ENCODE measurements around the gene ZNF280D. TPM values are rescaled to one million over a fixed set of nuclear protein-coding genes. Genes with fewer than 3 reads are reported as not detected.

ZNF280D gene
- total RNA-seq, 2 experiments from 2014 or later, result 13.7 to 16.8 TPM

DNA sequence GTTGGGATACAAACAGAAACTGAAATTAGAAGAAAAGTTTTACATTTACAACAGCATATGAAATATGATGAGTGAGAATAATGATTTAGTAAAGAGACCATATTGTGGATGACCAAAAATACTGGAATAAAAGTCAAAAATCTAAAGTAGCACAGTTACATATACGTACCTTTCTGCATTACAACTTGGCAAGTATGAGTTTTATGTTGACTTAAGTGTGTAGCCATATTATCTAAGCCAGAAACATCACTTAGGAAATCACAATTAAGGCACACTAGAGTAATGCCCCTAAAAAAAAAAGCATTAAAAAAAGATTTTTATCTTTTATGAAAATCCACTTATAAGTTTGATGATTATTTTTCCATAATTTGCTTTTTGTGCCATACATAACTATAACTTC, 79.1 kb downstream of the ZNF280D start:
- Mint-ChIP-seq H3K27me3 (ENCODE audit: low read depth) (no peaks in the 10 kb centered on the region), H3K27ac (no peak overlapping the region), H3K36me3 (ENCODE audit: low read depth) (peaks cover 15% of the 10 kb centered on the region), H3K9me3 (no peaks in the 10 kb centered on the region), H3K4me3 (no peak overlapping the region), H3K4me1 (ENCODE audit: low read depth) (no peaks in the 10 kb centered on the region)
- CTCF ChIA-PET, result no interaction called here
- DNase-seq, result no peak
- intact Hi-C loops (cut with micrococcal nuclease), result no loop called here

DNA sequence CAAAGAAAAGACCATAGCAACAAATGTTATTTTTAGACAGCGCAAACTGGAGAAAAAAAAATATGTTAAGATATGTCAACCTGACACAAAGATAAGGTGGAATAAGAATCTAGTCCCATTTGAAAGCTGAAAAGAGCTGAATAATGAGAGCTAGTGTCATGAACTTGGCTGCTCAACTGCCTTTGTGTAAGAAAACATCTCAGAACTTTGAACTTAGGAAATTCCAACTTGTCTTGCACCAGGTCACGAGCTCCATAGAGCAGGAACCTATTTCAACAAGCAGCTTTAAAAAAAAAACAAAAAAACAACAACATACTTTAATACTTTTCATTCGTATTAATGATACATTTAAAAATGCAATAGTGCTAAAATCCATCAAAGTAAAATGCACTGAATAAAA, 79.5 kb downstream of the ZNF280D start:
- Mint-ChIP-seq H3K36me3 (ENCODE audit: low read depth) (peaks cover 15% of the 10 kb centered on the region), H3K27ac (no peak overlapping the region), H3K27me3 (ENCODE audit: low read depth) (no peaks in the 10 kb centered on the region), H3K4me3 (no peak overlapping the region), H3K4me1 (ENCODE audit: low read depth) (no peaks in the 10 kb centered on the region), H3K9me3 (no peaks in the 10 kb centered on the region)
- intact Hi-C loops (cut with micrococcal nuclease), result no loop called here
- CTCF ChIA-PET, result interaction anchor here (0.6 kb wide), 1 partner anchor 164 kb away, joined by 5 read pairs; no protein-coding TSS in a partner anchor
- no peak for DNase-seq

DNA sequence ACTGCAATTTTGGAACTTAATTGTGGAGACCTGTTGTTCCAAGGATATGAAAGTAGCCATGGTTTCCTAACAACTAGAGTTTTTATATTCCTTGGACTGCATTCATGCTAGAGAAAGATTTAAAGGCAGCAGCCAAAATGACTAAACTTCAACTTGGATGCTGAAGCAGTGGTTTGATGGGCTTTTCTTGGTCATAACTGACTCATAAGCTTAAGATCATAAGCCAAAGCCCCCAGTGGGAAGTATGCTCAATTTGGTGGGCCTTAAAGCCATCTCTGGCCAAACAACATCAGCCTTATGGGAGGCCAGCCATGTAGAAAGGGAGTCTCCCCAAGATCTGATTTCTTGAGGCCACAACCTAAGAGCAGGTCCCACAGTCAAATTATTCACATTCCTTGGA, 80.2 kb downstream of the ZNF280D start:
- Mint-ChIP-seq H3K4me1 (ENCODE audit: low read depth) (no peaks in the 10 kb centered on the region), H3K4me3 (no peak overlapping the region), H3K27me3 (ENCODE audit: low read depth) (no peaks in the 10 kb centered on the region), H3K36me3 (ENCODE audit: low read depth) (peaks cover 14% of the 10 kb centered on the region), H3K9me3 (no peaks in the 10 kb centered on the region), H3K27ac (no peak overlapping the region)
- intact Hi-C loops (cut with micrococcal nuclease), result no loop called here
- CTCF ChIA-PET, result interaction anchor here (0.6 kb wide), 1 partner anchor 163 kb away, joined by 5 read pairs; no protein-coding TSS in a partner anchor
- DNase-seq, result no peak

DNA sequence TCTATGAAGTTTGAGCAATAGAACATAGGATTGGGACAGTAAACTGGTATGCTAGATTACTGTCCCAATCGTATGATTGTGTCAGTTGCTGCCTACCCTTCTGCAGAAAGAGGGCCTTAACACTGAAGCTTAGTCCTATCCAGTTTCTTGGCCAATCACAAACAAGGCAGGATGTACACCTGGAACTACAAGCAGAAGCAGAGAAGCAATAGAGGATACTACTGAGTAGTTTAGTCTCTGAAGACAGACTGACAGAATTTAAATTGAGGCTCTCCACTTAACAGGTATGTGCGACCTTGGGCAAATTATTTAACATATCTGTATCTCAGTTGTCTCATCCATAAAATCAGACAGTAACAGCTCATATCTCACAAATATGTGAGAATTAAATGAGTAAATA, 85.0 kb downstream of the ZNF280D start:
- intact Hi-C loops (cut with micrococcal nuclease), result no loop called here
- H3K36me3 Mint-ChIP-seq (ENCODE audit: low read depth), result peaks cover 17% of the 10 kb centered on the region
- H3K27ac Mint-ChIP-seq, result no peak overlapping the region

DNA sequence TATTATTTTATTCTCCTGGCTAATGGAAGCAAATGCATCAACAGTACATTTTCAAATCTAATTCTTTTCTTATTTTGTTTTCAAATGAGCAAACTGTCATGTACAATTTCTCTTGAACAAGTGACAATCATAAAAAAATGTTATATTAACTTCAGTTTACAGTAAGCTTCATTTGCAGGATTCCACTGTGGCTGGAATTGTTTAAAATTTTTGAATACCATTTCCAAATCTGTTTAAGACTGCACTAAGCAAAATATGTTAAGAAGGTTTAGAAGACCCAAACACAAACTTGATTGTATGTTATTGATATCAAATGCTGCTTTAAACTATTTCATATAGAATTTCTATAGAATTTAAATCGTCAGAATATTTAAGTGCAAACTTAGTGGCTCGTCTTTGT, 92.8 kb downstream of the ZNF280D start:
- peaks cover 2% of the 10 kb centered on the region for H3K36me3 Mint-ChIP-seq (ENCODE audit: low read depth)
- intact Hi-C loops (cut with micrococcal nuclease), result no loop called here
- CTCF ChIA-PET, result no interaction called here
- no peak overlapping the region for H3K4me3 Mint-ChIP-seq
- no peaks in the 10 kb centered on the region for H3K27me3 Mint-ChIP-seq (ENCODE audit: low read depth)
- H3K27ac Mint-ChIP-seq, result no peak overlapping the region
- H3K4me1 Mint-ChIP-seq (ENCODE audit: low read depth), result no peaks in the 10 kb centered on the region
- no peaks in the 10 kb centered on the region for H3K9me3 Mint-ChIP-seq
- no peak for DNase-seq

More for the DNA sequence above, 85.0 kb downstream of the ZNF280D start:
- Mint-ChIP-seq H3K9me3 (no peaks in the 10 kb centered on the region), H3K4me1 (ENCODE audit: low read depth) (no peaks in the 10 kb centered on the region), H3K4me3 (no peak overlapping the region), H3K27me3 (ENCODE audit: low read depth) (no peaks in the 10 kb centered on the region)
- CTCF ChIA-PET, result no interaction called here
- DNase-seq, result no peak

DNA sequence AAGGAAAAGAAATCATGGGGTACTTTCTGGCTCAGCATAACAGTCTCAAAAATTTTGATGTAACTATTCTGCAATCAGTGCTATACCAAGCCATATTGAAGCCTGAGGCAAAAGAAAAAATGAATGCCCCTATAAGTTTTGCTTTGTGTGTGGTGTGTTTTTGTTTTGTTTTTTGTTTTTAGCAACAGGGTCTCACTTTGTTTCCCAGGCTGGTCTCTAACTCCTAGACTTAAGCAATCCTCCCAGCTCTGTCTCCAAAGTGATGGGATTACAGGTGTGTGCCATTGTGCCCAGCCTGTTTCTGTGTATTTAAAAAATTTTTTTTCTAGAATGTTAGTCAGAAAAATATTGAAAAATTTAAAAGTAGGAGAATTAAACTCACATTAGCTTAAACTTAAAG, 93.2 kb downstream of the ZNF280D start:
- Mint-ChIP-seq H3K27ac (no peak overlapping the region), H3K27me3 (ENCODE audit: low read depth) (no peaks in the 10 kb centered on the region), H3K9me3 (no peaks in the 10 kb centered on the region), H3K36me3 (ENCODE audit: low read depth) (peaks cover 2% of the 10 kb centered on the region), H3K4me3 (no peak overlapping the region), H3K4me1 (ENCODE audit: low read depth) (no peaks in the 10 kb centered on the region)
- intact Hi-C loops (cut with micrococcal nuclease), result no loop called here
- DNase-seq, result no peak
- CTCF ChIA-PET, result no interaction called here

DNA sequence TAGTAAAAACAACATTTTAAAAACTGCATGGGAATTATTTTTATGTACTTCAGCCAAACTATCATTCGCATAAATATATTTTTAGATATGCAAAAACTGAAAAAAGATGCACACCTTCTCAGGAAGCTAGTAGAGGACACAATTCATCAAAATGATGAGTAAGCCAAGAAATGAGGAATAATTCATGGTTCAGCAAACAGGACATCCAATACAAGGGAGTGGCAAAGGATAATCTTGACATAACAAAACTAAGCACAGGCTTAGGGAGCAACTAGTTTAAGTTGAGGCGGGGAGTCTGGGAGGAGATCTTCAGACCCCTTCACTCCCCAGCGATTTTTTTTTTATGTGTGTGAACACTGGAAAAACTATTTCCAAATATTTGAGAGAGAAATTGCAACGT, 93.7 kb downstream of the ZNF280D start:
- no peaks in the 10 kb centered on the region for H3K27me3 Mint-ChIP-seq (ENCODE audit: low read depth)

DNA sequence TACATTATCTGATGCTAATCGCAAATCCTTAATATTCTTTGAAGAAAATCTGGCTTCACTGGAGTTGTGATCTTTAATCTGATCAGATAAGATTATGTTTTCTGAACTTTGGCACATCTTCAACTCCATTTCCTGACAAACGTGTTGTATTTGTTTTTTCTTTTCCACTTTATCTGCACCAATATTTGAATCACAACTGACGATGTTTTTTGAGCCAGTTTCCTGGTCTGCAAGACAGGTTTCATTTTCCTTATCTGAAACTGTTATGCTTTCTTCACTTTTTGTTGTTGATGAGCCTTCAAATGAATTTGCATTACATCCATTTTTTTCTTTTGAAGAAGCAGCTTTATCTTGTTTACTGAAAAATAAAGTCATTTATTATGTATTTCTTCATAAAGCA, 101.5 kb downstream of the ZNF280D start:
- Mint-ChIP-seq H3K27me3 (ENCODE audit: low read depth) (no peaks in the 10 kb centered on the region), H3K9me3 (no peaks in the 10 kb centered on the region), H3K4me1 (ENCODE audit: low read depth) (peaks cover 3% of the 10 kb centered on the region), H3K4me3 (no peak overlapping the region), H3K36me3 (ENCODE audit: low read depth) (peaks cover 5% of the 10 kb centered on the region), H3K27ac (no peak overlapping the region)
- DNase-seq, result no peak
- intact Hi-C loops (cut with micrococcal nuclease), result no loop called here
- CTCF ChIA-PET, result no interaction called here

More for the DNA sequence above, 93.7 kb downstream of the ZNF280D start:
- CTCF ChIA-PET, result no interaction called here
- DNase-seq, result no peak
- H3K36me3 Mint-ChIP-seq (ENCODE audit: low read depth), result peaks cover 2% of the 10 kb centered on the region
- H3K9me3 Mint-ChIP-seq, result no peaks in the 10 kb centered on the region
- H3K4me3 Mint-ChIP-seq, result no peak overlapping the region
- intact Hi-C loops (cut with micrococcal nuclease), result no loop called here
- H3K4me1 Mint-ChIP-seq (ENCODE audit: low read depth), result no peaks in the 10 kb centered on the region
- no peak overlapping the region for H3K27ac Mint-ChIP-seq

DNA sequence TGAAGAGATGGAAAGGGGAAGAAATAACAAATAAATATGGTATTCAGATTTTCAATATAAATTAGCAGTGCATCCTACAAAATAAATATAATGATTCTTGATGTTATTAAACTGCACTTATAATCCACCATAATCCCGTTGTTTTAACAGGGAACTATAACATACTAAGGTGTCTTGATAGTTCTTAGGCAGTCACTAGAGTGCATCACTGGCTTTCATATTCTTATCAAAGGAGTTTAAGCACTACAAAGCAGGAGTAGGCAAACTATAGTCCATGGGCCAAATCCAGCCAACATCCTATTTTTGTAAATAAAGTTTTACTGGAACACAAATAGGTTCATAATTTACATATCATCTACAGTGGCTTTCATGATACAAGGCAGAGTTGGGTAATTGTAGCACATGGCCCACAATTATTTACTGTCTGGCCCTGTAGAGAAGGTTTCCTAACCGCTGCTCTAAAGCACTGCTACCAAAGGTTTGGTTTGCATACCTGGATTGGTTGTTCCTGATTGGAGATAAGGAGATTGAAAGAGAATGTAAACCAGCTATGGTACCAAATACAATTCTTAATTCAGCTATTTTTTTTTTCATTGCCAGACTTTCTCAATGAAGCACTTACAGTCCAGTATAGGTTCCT, 104.3 kb downstream of the ZNF280D start:
- Mint-ChIP-seq H3K27me3 (ENCODE audit: low read depth) (no peaks in the 10 kb centered on the region), H3K4me1 (ENCODE audit: low read depth) (peaks cover 3% of the 10 kb centered on the region), H3K36me3 (ENCODE audit: low read depth) (peaks cover 3% of the 10 kb centered on the region), H3K9me3 (no peaks in the 10 kb centered on the region), H3K27ac (no peak overlapping the region), H3K4me3 (no peak overlapping the region)
- CTCF ChIA-PET, result no interaction called here
- intact Hi-C loops (cut with micrococcal nuclease), result no loop called here
- DNase-seq, result no peak

DNA sequence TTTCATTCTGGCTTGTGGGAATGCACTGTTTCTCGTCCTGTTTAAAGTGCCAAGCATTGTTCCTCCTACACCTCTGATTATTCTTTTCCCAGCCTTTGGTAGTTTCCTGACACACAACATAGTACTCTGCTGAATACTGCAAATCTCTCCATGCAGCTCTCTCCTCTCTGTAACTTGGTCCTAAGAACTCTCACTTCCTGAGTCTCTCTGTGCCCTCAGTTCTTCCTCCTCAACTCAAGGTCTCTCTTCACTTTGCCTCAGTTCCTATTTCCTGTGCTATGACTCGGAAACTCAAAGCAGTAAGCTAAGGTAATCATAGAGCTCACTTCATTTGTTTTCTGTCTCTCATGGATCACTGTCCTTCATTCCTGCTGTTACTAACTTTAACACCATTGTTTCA, 113.4 kb downstream of the ZNF280D start:
- intact Hi-C loops (cut with micrococcal nuclease), result loop anchor here (10.0 kb wide), 1 partner anchor 225 kb away; no protein-coding TSS in a partner anchor
- Mint-ChIP-seq H3K27me3 (ENCODE audit: low read depth) (no peaks in the 10 kb centered on the region), H3K9me3 (no peaks in the 10 kb centered on the region), H3K4me1 (ENCODE audit: low read depth) (no peaks in the 10 kb centered on the region), H3K36me3 (ENCODE audit: low read depth) (no peaks in the 10 kb centered on the region), H3K27ac (no peak overlapping the region), H3K4me3 (no peak overlapping the region)
- CTCF ChIA-PET, result no interaction called here
- DNase-seq, result no peak

DNA sequence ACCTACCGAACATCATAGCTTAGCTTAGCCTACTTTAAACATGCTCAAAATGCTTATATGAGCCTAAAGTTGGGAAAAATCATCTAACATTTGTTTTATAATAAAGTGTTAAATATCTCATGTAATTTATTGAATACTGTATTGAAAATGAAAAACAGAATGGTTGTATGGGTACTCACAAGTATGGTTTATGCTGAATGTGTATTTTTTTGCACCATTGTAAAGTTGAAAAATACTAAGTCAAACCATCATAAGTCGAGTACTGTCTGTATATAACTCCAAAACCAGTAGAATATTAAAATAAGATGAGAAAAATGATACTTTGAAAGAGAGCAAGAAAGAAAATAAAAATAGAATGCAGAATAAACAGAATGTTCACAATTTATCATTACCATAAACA, 115.7 kb downstream of the ZNF280D start:
- intact Hi-C loops (cut with micrococcal nuclease), result loop anchor here (10.0 kb wide), 1 partner anchor 227 kb away; no protein-coding TSS in a partner anchor
- H3K4me3 Mint-ChIP-seq, result no peak overlapping the region
- no peaks in the 10 kb centered on the region for H3K36me3 Mint-ChIP-seq (ENCODE audit: low read depth)
- no peak overlapping the region for H3K27ac Mint-ChIP-seq
- H3K9me3 Mint-ChIP-seq, result no peaks in the 10 kb centered on the region
- CTCF ChIA-PET, result interaction anchor here (0.6 kb wide), 1 partner anchor 655 kb away, joined by 4 read pairs; no protein-coding TSS in a partner anchor
- DNase-seq, result no peak
- H3K4me1 Mint-ChIP-seq (ENCODE audit: low read depth), result peaks cover 5% of the 10 kb centered on the region
- peaks cover 10% of the 10 kb centered on the region for H3K27me3 Mint-ChIP-seq (ENCODE audit: low read depth)

DNA sequence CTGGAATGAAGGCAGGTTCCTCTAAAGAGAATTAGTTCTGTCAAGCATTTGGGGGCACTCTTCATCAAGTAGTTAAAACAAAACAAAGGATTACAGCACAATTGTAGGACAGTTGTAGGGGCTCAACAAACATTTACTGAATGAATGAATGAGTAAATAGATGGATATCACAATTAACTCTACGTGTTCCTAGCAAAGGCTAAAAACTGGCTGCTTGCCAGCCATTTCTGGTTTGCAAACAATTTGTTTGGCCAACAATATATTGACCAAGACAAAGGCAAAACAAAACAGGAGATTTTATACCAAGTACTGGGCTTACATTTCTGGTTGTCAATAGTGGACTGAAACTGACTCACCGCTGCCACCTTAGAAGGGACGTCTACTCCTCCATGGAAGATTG, 116.8 kb downstream of the ZNF280D start:
- no peaks in the 10 kb centered on the region for H3K36me3 Mint-ChIP-seq (ENCODE audit: low read depth)
- peaks cover 10% of the 10 kb centered on the region for H3K27me3 Mint-ChIP-seq (ENCODE audit: low read depth)
- no peak overlapping the region for H3K4me3 Mint-ChIP-seq
- H3K9me3 Mint-ChIP-seq, result no peaks in the 10 kb centered on the region
- intact Hi-C loops (cut with micrococcal nuclease), result loop anchor here (10.0 kb wide), 1 partner anchor 228 kb away; no protein-coding TSS in a partner anchor
- DNase-seq, result no peak
- CTCF ChIA-PET, result no interaction called here
- H3K4me1 Mint-ChIP-seq (ENCODE audit: low read depth), result peaks cover 5% of the 10 kb centered on the region
- H3K27ac Mint-ChIP-seq, result no peak overlapping the region

DNA sequence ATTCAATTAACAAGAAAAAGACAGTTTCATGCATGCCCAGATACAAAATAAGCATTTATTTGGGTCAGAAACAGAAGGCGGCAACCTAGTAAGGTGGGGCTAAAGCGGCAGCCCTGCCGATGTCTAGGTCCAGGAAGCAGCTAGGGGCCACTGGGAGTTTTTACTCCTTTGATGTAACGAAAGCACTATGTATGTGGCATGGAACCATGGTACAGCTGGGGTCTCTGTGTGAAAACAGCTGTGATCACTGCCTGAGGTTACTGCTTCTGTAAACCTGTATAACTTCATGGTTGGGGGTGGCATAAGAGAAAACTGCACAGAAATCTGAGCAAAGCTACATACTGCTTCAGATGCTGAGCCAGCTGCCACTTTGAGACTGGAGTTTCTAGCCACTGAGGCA, 119.5 kb downstream of the ZNF280D start:
- Mint-ChIP-seq H3K4me3 (no peak overlapping the region), H3K9me3 (no peaks in the 10 kb centered on the region), H3K27ac (no peak overlapping the region), H3K27me3 (ENCODE audit: low read depth) (peaks cover 18% of the 10 kb centered on the region), H3K36me3 (ENCODE audit: low read depth) (no peaks in the 10 kb centered on the region), H3K4me1 (ENCODE audit: low read depth) (peaks cover 5% of the 10 kb centered on the region)
- no peak for DNase-seq
- CTCF ChIA-PET, result no interaction called here
- intact Hi-C loops (cut with micrococcal nuclease), result loop anchor here (10.0 kb wide), 1 partner anchor 231 kb away; no protein-coding TSS in a partner anchor

Measured in activated naive CD4-positive, alpha-beta T cell treated with anti-CD3 and anti-CD28 coated beads for 36 hours (primary cell).